ENCODE measurements around the gene JMJD1C.
"Not testable (repeated sequence)": the region's sequence is repeated elsewhere in the genome, so short reads cannot be mapped to it uniquely, and the experiment has no call there.

The JMJD1C gene

GRCh38 chr10:63344269-63344668 is 121.5 kb downstream of the JMJD1C start:
- no peak for ATAC-seq (ENCODE audit: low read depth)
- no peak for TF ChIP-seq CTCF (IDR thresholded peaks at IDR 0.05; ENCODE audit: poor library complexity, severe bottlenecking)

GRCh38 chr10:63343476-63343875 is 122.3 kb downstream of the JMJD1C start:
- Histone ChIP-seq H3K4me1 (ENCODE audit: insufficient read depth, poor library complexity, severe bottlenecking) (peaks cover 1% of the 10 kb centered on the region), H3K9me3 (ENCODE audit: severe bottlenecking) (no peaks in the 10 kb centered on the region), H3K27ac (ENCODE audit: poor library complexity, severe bottlenecking) (no peak overlapping the region), H3K36me3 (ENCODE audit: low read depth) (no peaks in the 10 kb centered on the region; the same call in 1 of the 2 replicates), H3K4me3 (ENCODE audit: severe bottlenecking) (no peak overlapping the region), H3K27me3 (ENCODE audit: insufficient read depth, poor library complexity, severe bottlenecking) (no peaks in the 10 kb centered on the region)
- TF ChIP-seq CTCF (IDR thresholded peaks at IDR 0.05; ENCODE audit: poor library complexity, severe bottlenecking): no peak
- DNase-seq (ENCODE audit: low spot score): no peak
- ATAC-seq (ENCODE audit: low read depth): peak; percentile 56

More at GRCh38 chr10:63344269-63344668, 121.5 kb downstream of the JMJD1C start:
- no peak overlapping the region for H3K4me3 ChIP-seq (ENCODE audit: severe bottlenecking)
- no peak overlapping the region for H3K27ac ChIP-seq (ENCODE audit: poor library complexity, severe bottlenecking)
- DNase-seq (ENCODE audit: low spot score): no peak
- H3K27me3 ChIP-seq (ENCODE audit: insufficient read depth, poor library complexity, severe bottlenecking): no peaks in the 10 kb centered on the region
- no peaks in the 10 kb centered on the region; the same call in 1 of the 2 replicates for H3K36me3 ChIP-seq (ENCODE audit: low read depth)
- no peaks in the 10 kb centered on the region for H3K9me3 ChIP-seq (ENCODE audit: severe bottlenecking)
- peaks cover 2% of the 10 kb centered on the region for H3K4me1 ChIP-seq (ENCODE audit: insufficient read depth, poor library complexity, severe bottlenecking)

GRCh38 chr10:63339640-63340039 is 126.1 kb downstream of the JMJD1C start:
- not testable (repeated sequence) for H3K27ac ChIP-seq (ENCODE audit: poor library complexity, severe bottlenecking); H3K4me1 ChIP-seq (ENCODE audit: insufficient read depth, poor library complexity, severe bottlenecking); ATAC-seq (ENCODE audit: low read depth); DNase-seq (ENCODE audit: low spot score); H3K9me3 ChIP-seq (ENCODE audit: severe bottlenecking); H3K4me3 ChIP-seq (ENCODE audit: severe bottlenecking); H3K27me3 ChIP-seq (ENCODE audit: insufficient read depth, poor library complexity, severe bottlenecking); H3K36me3 ChIP-seq (ENCODE audit: low read depth)

- Histone ChIP-seq H3K4me1 (ENCODE audit: insufficient read depth, poor library complexity, severe bottlenecking) (no peaks in the 10 kb centered on the region), H3K9me3 (ENCODE audit: severe bottlenecking) (no peaks in the 10 kb centered on the region), H3K27ac (ENCODE audit: poor library complexity, severe bottlenecking) (no peak overlapping the region), H3K27me3 (ENCODE audit: insufficient read depth, poor library complexity, severe bottlenecking) (no peaks in the 10 kb centered on the region), H3K4me3 (ENCODE audit: severe bottlenecking) (no peak overlapping the region), H3K36me3 (ENCODE audit: low read depth) (peaks cover 5% of the 10 kb centered on the region; the same call in 1 of the 2 replicates)
- ATAC-seq (ENCODE audit: low read depth) (no peak), DNase-seq (ENCODE audit: low spot score) (no peak)
- no peak for TF ChIP-seq CTCF (IDR thresholded peaks at IDR 0.05; ENCODE audit: poor library complexity, severe bottlenecking)
Observed at GRCh38 chr10:63337455-63338251, 128.1 kb downstream of the JMJD1C start.

DNA sequence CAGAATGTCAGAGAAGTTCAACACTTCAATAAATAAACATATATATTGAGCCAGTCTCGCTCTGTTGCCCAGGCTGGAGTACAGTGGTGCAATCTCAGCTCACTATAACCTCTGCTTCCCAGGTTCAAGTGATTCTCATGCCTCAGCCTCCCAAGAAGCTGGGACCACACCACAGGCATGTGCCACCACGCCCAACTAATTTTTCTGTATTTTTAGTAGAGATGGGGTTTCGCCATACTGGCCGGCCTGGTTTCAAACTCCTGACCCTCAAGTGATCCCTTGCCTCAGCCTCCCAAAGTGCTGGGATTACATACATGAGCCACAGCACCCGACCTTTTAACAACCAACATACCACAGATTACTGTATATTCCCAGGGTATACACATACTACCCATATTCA is 134.2 kb downstream of the JMJD1C start:
- H3K4me3 ChIP-seq (ENCODE audit: severe bottlenecking): no peak overlapping the region
- H3K4me1 ChIP-seq (ENCODE audit: insufficient read depth, poor library complexity, severe bottlenecking): no peaks in the 10 kb centered on the region
- DNase-seq (ENCODE audit: low spot score) (no peak), ATAC-seq (ENCODE audit: low read depth) (no peak)
- no peak for TF ChIP-seq CTCF (IDR thresholded peaks at IDR 0.05; ENCODE audit: poor library complexity, severe bottlenecking)
- 0 out of 2 replicates have a peak, but pooled peaks cover 5% of the 10 kb centered on the region for H3K36me3 ChIP-seq (ENCODE audit: low read depth)
- no peaks in the 10 kb centered on the region for H3K9me3 ChIP-seq (ENCODE audit: severe bottlenecking)
- no peak overlapping the region for H3K27ac ChIP-seq (ENCODE audit: poor library complexity, severe bottlenecking)
- H3K27me3 ChIP-seq (ENCODE audit: insufficient read depth, poor library complexity, severe bottlenecking): no peaks in the 10 kb centered on the region

Measured in RWPE2 (cell line).